ENCODE measurements around the gene TARBP2. TPM values are rescaled to one million over a fixed set of nuclear protein-coding genes. Genes with fewer than 3 reads are reported as not detected.

Gene TARBP2
- total and polyA plus RNA-seq, 2 experiments from 2014 or later, result 58.3 to 79.8 TPM

- Histone ChIP-seq H3K4me1 (ENCODE audit: low read depth) (peaks cover 38% of the 10 kb centered on the region), H3K4me3 (no peak overlapping the region), H3K27me3 (no peaks in the 10 kb centered on the region), H3K9me3 (ENCODE audit: low read depth) (no peaks in the 10 kb centered on the region), H3K27ac (peak overlapping the region; percentile 88), H3K36me3 (no peaks in the 10 kb centered on the region)
- TF ChIP-seq CTCF (IDR thresholded peaks at IDR 0.05; ENCODE audit: low read depth, low read length), result no peak
- DNase-seq (ENCODE audit: low read depth in 1 of 2, low spot score in 1 of 2), result peak; percentile 85 to 91
These were observed 5.0 kb upstream of the TARBP2 start for GRCh38 chr12:53495903-53496751.

GRCh38 chr12:53496752-53497032 is 4.4 kb upstream of the TARBP2 start:
- peaks cover 41% of the 10 kb centered on the region for H3K4me1 ChIP-seq (ENCODE audit: low read depth)
- H3K4me3 ChIP-seq, result no peak overlapping the region
- no peak for TF ChIP-seq CTCF (IDR thresholded peaks at IDR 0.05; ENCODE audit: low read depth, low read length)
- H3K9me3 ChIP-seq (ENCODE audit: low read depth), result no peaks in the 10 kb centered on the region
- H3K36me3 ChIP-seq, result no peaks in the 10 kb centered on the region
- peak in 1 of 2 donors; percentile 40 for DNase-seq (ENCODE audit: low read depth in 1 of 2, low spot score in 1 of 2)
- H3K27me3 ChIP-seq, result no peaks in the 10 kb centered on the region
- peak overlapping the region; percentile 88 for H3K27ac ChIP-seq

- Histone ChIP-seq H3K27ac (no peak overlapping the region), H3K4me3 (no peak overlapping the region), H3K36me3 (no peaks in the 10 kb centered on the region), H3K4me1 (ENCODE audit: low read depth) (peaks cover 45% of the 10 kb centered on the region), H3K9me3 (ENCODE audit: low read depth) (no peaks in the 10 kb centered on the region), H3K27me3 (no peaks in the 10 kb centered on the region)
- DNase-seq (ENCODE audit: low read depth in 1 of 2, low spot score in 1 of 2), result no peak
- no peak for TF ChIP-seq CTCF (IDR thresholded peaks at IDR 0.05; ENCODE audit: low read depth, low read length)
These were observed 3.6 kb upstream of the TARBP2 start for GRCh38 chr12:53497461-53497860.

GRCh38 chr12:53498235-53498630 is 2.9 kb upstream of the TARBP2 start:
- Histone ChIP-seq H3K4me3 (no peak overlapping the region), H3K36me3 (no peaks in the 10 kb centered on the region), H3K4me1 (ENCODE audit: low read depth) (peaks cover 44% of the 10 kb centered on the region), H3K27ac (no peak overlapping the region), H3K9me3 (ENCODE audit: low read depth) (no peaks in the 10 kb centered on the region), H3K27me3 (no peaks in the 10 kb centered on the region)
- no peak for TF ChIP-seq CTCF (IDR thresholded peaks at IDR 0.05; ENCODE audit: low read depth, low read length)
- DNase-seq (ENCODE audit: low read depth in 1 of 2, low spot score in 1 of 2), result no peak

GRCh38 chr12:53499266-53500141 is 1.6 kb upstream of the TARBP2 start, which contains the start of gene MAP3K12:
Gene MAP3K12 (minus strand): TSS chr12:53499458. CDS start chr12:53487391, 12,067 bp downstream.
- peaks cover 32% of the 10 kb centered on the region for H3K4me1 ChIP-seq (ENCODE audit: low read depth)
- peak; percentile 72 to 80 for DNase-seq (ENCODE audit: low read depth in 1 of 2, low spot score in 1 of 2)
- peak within 1 kb of the TSS; percentile 97 for H3K27ac ChIP-seq
- H3K9me3 ChIP-seq (ENCODE audit: low read depth), result no peaks in the 10 kb centered on the region
- no peak for TF ChIP-seq CTCF (IDR thresholded peaks at IDR 0.05; ENCODE audit: low read depth, low read length)
- no peaks in the 10 kb centered on the region for H3K27me3 ChIP-seq
- peak within 1 kb of the TSS; percentile 26 for H3K4me3 ChIP-seq
- no peaks in the 10 kb centered on the region for H3K36me3 ChIP-seq
